ENCODE measurements around the gene EPAS1.

The EPAS1 gene

DNA sequence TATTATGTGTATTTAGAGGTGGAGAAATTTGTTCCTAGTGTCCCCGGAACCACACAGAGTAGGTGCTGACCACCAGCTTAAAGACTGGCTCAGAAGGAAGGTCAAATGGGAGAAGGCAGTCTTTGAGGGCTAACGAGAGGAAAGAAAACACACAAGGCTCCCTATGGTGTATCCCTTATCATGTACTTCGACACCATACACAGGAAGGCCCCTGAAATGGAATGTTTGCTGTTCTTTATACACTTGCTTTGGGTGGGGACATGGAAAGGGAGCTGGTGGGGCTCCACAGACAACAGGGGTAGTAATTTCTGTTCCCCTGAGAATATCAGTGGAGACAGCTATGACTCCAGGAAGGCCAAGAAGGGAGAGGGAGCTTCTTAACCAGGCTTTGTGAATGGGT, 6.0 kb downstream of the EPAS1 start:
- no peak for DNase-seq

DNA sequence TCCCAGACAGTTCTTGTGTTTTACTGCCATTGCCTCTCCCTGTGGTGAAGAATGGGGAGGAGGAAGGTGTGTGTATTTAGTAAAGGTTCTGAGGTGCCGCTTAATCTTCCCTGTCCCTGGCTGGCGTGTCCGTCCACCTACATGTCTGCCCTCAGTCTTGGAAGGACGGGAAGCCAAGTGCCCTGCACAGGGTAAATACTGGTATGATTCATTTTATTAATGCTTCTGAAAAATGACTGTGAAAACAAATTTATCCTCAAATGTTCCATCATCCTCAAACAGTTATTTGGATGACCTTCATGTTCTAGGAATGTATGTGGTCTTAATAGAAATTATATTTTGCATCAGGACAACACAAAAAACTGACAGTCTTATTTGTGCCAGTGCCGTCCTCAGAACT, 6.6 kb downstream of the EPAS1 start:
- no peak for DNase-seq

- DNase-seq, result no peak
These were observed 7.4 kb downstream of the EPAS1 start for GRCh38 chr2:46304635-46305034.

DNA sequence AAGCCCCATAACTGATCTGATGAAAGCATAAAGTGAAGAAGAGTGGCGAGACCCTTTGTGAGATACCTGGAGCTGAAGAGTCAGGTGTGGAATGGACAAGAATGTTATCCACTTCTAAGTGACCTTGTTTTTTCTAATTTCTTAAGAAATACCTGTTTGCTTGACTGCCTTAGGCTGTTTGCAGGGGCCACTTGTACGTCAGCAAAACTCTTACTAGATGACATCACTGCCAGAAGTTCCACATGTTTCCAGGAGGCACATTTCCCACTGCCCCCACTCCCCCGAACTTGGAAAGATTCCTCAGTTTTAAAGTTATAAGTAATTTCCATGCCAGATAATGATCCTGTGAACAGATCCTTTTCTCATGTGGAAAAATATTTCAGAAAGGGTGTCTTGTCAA, 8.0 kb downstream of the EPAS1 start:
- no peak for DNase-seq

DNA sequence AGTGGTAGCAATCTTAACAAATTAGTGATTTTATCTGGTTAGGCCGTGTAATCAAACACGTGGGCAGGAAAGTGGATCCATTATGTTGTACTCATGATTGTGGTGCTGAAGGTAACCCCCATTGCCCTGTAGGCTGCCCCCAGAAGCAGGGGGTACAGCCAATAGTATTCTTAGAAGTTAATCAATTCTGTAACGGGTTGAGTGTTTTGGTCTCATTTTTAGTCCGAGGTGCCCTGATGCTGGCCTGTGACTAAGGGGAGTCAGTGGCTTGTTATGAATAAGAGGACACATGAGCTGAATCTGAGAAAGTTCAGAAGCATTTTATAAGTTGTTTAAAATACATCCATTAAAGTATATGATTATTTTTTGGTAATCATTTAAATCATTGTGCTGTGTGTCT, 8.6 kb downstream of the EPAS1 start:
- DNase-seq, result no peak

- peak; percentile 75 for DNase-seq
These were observed 9.1 kb downstream of the EPAS1 start for GRCh38 chr2:46306330-46306751.

DNA sequence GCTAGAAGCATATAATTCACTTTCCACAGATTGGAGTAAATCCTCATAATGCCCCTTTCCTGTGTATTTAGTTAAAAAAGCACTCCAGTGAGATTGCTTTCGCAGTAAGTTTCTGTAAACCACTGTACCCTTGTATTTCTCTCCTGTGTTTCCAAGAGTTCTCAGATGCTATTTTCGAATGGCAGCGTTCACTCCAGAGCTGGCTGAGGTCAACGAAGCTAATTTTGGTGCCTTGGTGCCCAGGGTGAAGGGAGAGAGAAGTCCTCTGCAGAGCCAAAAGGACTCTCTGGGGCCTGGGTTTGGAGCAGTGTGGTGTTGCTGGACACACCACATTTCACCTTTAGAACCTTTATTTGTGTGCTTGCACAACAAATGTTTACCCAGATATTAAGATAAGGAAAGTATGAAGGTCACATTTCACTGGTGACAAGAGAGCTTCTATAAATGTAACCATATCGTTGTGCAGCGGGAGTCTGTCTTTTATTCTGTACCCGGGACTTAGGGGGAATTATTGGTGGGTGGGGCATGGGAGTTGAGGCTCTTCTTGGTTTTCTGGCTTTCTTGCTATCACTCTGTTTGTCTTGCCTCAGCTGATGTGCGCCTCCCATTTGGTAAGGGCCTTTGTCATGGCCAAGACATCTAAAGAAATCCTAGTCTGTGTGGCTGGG, 9.9 kb downstream of the EPAS1 start:
- DNase-seq, result no peak

DNA sequence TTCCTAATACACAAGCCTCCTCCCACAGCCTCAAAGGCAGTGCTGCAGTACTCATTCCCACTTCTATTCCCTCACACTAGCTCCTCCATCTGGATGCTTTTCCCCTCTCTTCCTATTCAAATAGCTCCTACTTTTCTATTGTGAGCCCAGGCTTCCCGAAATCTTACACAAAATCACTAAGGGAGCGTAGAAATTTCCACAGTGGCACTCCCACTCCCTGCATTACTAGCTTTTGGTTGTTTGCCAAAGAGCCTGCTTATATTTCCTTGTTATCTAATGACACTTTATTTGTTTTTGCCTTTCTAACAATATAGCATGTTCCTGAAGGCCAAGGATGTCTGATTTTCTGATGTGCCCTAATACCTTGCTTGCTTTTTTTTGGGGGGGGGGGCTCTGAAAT, 10.9 kb downstream of the EPAS1 start:
- DNase-seq, result peak; percentile 36

DNA sequence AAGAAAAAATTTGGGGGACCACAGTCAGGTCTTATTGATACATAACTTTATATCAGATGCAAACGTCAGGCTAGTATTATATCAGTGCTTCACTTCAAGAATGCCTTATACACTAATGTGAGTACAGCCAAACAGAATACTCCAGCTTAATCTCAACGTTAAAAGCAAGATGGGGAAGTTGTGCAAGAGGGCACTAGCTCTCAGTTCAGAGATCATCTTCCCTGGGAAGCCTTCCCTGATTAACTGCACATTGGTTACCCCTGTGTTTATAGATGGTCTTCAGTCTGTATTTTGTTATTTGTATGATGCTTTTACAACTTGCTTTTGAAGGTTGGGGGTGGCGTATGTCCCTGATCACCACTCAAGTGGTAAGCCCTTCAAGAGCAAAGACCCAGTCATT, 11.4 kb downstream of the EPAS1 start:
- no peak for DNase-seq

DNA sequence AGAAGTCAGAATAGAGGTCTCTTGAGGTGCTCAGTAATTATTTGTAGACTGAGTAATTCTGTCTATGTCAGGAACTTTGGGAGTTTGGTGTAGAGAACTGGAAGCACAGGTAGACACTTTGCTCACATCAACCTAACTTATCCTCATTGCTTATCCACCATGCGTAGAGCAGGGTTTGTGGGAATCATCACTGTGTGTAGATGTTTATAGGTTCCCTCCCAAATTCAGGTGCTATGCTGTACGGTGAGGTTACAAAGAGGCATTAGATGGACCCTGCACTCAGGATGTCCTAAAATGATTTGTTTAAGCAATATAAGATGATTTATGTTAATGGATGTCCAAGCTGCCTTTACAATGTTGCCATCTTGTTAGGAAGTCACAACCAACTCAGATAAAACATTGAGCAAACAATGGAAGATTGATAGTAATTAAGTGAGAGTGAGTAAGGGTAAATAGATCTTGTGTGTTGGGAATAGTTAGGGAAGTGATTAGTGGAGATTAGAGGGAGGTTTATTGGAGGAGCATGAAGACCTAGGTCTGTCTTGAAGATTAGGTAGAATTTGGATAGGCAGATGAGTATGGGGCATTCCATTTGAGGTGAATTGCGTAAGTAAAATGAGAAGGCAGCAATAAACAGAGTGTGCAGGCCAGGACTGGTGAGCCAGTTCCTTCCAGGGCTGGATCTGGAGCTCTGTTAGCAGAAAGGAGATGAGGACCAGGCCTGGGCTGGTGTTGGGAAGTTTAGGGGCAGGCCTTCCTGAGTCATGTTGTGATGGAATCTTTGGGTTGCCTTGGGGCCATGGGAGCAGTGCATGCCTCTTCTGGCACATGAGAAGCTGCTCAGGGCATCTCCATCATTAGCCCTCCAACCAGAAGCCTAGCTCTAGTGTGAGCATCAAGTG, 12.1 kb downstream of the EPAS1 start:
- no peak for DNase-seq

- DNase-seq, result no peak
These were observed 13.2 kb downstream of the EPAS1 start for GRCh38 chr2:46310446-46310845.

DNA sequence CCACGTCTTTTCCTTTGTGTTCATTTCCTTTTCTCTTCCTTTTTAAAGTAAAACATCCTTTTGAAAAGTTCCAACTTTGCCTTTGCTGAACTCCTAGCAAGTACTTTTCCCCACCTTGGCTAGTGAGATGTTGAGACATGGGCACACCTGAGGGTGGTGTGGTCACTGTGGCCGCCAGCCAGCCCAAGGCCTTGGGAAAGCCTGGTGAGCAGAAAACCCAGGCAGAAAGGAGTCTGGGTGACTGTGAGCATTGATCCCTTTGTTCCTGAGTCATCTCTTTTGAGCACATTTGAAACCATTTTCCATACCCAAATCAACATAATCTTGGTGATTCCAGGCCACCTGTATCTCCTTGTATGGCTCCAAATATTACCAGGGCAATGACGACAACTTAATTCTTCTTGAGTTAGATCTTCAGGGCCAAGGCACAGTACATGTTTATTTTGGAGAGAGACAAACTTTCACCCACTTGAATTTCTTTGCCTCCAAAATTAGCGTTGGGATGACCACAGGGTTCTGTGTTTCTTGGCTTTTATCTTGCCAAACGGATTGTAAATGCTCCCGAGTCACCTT, 14.5 kb downstream of the EPAS1 start:
- DNase-seq, result no peak

DNA sequence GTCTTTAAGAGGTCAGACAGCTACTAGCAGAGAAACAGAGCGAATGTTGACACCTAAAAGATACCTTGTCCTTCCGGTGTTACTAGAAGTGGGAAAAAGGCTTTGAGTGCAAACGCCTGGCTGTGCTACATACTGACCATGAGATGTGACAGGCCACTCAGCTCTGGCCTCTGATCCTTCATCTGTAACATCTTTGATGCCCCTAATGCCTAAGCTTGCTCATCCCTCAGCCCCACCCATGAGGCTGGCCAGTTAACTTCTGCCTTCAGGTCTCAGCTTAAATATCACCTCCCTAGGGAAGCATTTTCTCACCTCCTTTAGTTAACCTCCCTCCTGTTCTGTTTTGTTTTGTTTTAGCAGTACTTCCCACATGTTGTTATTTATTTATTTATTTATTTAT, 15.9 kb downstream of the EPAS1 start:
- no peak for DNase-seq

DNA sequence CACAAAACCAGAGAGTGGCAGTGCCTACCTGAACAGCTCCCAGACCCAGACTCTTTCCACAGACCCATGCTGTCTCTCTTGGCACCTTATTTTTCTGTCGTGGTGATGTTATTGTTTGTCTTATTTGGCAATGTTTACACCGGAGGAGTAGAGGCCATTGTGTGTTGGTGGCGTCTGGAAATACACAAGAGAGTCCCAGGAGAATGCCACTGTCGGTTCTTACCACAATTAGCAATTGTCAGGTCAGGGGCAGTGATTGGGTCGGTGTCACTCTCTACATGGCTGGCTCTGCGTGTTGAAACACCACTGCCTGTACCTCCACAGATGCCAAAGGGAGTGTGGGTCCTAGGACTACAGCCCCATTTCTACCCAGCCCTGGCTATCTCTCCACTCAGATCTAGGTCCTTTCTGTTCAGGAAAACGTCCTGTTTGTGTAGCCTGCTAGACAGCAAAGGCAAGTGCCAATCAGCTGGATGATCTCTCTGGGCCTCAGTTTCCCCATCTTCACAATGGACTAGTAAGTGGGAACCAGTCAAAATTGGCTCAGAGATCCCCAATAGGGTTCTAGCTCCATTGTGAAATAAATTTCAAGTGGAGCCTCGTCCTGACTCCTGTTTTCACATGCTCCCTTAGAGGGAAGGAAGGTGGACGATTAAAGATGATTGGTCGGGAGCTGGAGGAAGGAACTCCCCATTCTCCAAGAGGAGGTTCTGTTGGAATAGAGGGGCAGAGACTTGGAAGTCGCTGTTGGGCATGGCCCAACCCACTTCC, 17.0 kb downstream of the EPAS1 start:
- no peak for DNase-seq

GRCh38 chr2:46315103-46315890, 18.1 kb downstream of the EPAS1 start:
- DNase-seq, result no peak

- no peak for DNase-seq
These were observed 19.9 kb downstream of the EPAS1 start for GRCh38 chr2:46317094-46317486.

GRCh38 chr2:46318579-46319460, 21.6 kb downstream of the EPAS1 start:
- DNase-seq, result no peak

DNA sequence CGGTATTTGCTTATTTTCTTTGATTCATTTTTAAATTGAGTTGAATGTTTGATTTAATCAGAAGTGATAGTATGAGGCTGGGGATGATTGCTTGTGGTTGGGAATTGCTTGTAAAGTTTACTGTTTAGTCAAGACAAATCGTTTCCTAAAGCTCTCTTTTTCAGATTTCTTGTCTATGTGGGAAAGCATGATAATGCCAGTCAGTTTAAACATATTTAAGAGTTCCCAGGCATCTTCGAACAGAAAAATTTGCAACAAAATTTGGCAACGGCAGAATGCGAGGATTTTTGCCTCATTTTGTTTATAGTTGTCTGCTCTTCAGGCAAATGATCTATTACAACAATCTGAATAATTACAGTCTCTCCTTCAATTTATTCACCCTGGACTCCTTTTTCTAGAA, 22.5 kb downstream of the EPAS1 start:
- no peak for DNase-seq

DNA sequence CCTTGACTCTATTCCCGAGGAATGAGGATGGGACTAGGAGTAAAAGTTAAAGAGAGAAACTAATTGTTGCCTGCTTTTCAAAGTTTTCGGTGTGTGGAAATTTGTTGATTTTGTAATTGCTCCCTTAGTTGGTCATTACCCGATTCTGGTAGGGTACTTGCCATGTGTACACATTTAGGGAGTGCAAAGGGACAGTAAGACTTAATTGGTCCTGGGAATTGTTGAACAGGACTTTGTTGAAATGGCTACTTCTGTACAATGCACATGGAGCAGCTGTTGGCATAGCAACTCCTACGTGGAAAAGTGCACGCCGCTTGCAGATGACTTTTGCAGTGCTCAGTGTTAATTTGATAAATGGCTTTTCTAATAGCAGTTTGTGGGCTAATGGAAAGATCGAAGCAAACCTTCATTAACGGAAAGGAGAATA, 22.9 kb downstream of the EPAS1 start:
- no peak for DNase-seq

GRCh38 chr2:46323730-46324129, 26.5 kb downstream of the EPAS1 start:
- no peak for DNase-seq

- no peak for DNase-seq
These were observed 28.1 kb downstream of the EPAS1 start for GRCh38 chr2:46325182-46325928.

Data from COR-L47 (cell line).